Measurements from ENCODE around the gene KLHL3.

Gene KLHL3

DNA sequence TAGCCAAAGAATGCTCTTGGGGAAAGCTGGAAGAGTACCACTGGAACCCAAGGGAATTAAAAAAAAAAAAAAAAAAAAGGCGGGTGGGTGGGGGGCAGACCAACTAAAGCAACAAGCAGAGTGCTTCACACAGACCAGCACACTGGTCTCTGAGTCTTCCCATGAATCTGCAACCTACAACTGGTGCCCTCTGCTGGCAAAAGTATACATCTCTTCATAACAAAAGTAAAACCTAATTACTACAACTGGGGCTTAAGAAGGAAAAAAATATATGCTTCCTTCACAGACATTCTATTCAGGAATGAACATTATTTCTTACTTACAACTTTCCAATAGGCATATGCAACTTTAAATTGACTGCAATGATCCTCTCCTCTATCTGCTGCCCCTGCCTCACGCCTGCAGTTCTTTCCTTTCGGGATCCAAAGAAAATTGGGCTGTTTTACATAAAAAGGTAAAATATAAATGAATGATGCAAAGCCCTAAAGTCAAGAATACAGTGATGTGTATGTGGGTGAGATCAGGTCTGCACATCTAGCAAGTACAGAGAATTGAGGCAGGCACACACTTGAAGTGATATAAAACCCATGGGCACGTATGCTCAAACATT, 7.2 kb upstream of the KLHL3 start:
- peak; percentile 40 for DNase-seq (ENCODE audit: low read depth)

DNA sequence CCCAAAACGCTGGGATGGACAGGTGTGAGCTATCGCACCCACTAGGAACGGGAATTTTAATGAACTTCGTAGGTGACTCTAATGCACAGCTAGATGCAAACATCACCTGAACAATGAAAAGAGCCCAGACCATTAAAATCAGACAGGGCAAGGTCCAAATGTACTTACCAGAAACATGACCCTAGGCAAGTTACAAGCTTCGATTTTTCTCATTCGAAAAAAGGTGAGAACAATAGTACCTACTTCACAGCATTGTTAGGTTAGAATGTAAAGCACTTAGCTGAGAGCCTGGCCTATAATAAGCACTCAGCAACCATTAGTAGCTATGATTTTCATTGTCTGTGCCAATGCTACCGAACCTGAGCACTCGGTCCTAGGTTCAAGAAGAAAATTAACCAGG, 5.8 kb upstream of the KLHL3 start:
- no peak for DNase-seq (ENCODE audit: low read depth)

DNA sequence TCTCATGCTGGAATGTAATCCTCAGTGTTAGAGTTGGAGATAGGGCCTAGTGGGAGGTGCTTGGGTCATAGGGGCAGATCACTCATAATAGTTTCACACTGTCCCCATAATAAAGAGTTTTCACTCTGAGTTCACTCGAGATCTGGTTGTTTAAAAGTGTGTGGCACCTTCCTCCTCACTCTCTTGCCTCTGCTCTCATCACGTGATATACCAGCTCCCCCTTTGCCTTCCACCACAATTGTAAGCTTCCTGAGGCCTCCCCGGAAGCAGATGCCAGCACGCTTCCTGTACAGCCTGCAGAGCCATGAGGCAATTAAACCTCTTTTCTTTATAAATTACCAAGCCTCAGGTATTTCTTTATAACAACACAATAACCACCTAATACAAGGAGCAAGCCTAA, 3.8 kb upstream of the KLHL3 start:
- DNase-seq (ENCODE audit: low read depth), result no peak

DNA sequence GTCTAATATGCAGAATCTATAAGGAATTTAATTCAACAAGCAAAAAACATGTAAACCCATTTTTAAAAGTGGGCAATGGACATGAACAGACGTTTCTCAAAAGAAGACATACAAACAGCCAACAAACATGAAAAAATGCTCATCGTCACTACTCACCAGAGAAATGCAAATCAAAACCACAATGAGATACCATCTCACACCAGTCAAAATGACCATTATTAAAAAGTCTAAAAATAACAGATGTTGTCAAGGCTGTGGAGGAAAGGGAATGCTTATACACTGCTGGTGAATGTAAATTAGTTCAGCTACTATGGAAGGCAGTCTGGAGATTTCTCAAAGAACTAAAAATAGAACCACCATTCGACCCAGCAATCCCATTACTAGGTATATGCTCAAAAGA, 3.1 kb upstream of the KLHL3 start:
- no peak for DNase-seq (ENCODE audit: low read depth)

DNA sequence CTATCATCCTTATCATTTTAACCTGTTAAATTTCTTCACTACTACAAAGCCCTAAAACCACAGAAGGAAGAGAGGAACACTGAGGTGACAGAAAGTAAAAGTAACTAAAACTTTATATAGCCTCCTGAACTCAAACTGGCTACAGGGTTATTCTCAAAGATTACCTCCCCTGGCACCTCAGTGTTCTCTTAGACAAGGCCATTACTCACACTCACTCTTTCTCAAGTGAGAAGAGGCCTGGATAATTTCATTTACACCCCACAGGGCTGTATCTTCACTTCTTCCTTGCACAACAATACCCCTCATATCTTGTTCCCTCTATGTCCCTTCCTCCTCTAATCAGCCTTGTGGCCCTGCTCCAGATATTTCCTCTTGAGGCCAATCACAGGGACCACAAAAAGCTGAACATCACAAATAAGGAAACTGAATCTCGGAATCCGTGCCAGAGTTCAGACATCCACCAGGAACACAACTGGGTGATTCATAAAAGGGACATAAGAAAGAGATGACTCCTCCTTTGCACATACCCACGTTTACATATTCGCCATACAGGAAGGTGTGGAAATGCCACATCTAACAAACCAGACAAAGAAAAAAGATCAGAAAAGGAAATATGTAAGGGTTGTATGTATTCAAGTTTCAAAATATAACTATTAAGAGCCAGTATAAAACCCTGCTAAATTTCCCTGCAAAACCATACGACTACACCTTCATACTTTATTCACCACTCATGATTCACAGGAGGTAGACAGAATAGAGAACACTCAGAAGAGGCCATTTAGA, 1.7 kb upstream of the KLHL3 start:
- no peak for DNase-seq (ENCODE audit: low read depth)

DNA sequence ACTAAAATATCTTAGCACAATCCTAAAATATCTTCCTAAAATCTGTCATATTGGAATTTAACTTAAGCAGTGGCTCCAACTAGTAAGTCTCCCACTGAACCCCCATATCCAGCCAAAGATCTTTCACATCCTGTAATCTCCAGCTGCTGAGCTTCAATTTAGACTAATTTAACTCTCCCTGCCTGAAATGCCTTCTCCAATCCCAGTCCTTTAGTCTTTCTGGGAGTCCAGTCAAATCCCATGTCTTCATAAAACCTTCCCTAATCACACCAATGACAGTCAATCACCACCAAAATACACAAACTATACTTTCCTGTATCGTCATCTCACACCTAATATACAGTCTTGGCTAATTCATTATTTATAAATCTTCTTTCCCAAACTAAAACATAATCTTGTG, 607 bp upstream of the KLHL3 start:
- DNase-seq (ENCODE audit: low read depth), result no peak

DNA sequence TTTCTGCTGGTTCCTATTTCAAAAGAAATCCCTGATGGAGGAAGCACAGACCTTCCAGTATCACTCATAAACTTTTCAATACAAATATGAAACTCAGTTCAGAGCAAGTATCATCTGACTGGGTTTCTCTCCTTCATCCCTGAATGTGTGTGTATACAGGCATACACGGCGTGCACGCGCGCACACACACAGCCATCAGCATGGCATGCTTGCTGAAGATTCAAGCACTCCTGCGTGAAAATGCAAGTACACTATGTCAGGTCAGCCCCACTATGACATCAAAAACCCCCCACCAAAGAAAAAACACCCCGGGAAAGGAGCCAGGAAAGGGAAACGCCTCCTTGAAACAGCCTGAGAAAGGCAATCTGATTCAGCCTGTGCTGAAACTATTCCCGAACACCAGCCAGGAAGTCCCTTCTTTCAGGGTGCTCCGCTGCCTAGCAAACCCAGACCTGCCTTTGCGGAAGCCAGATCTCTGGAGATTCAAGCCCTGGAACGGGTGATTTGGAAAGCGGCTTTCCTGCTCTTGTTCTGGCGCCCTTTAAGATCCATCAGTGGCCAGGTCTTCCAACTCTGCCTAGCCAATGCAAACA, 831 bp downstream of the KLHL3 start:
- no peak for DNase-seq (ENCODE audit: low read depth)

DNA sequence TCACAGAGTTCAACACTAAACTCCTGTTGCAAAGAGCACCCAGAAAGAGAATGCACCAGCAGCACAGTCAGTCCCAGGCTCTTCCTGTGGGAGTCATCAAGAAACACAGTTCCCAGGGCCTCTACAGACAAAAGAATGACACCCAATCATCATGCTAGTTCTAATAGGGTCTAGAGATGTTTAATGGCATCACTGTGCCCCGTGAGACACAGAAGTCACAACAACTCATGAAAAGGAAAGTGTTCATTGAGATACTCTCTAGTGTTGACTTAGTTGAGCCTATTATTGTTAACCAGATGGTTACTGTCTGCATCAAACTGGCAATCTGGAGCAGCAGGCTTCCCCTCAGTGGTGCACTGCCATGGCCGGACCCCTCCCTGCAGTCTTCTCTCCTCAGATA, 1.6 kb downstream of the KLHL3 start:
- DNase-seq (ENCODE audit: low read depth), result no peak

DNA sequence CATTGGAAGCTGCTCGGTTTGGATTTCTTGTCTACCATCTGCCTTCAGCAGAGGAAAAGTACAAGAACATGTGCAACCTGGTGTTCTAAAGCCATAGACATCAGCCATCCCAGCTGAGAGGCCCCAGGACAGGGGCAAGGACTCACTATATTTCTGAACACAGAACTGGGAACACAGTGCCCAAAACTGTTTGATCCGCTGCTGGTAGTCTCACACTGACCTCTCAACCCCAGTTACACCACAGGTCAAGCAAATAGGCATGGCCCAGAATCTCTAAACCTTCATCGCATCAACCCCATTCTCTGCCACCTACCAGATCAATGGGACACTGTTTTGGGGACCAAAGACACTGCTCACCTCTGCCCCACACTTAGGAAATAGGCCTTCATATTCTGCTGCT, 2.0 kb downstream of the KLHL3 start:
- no peak for DNase-seq (ENCODE audit: low read depth)

DNA sequence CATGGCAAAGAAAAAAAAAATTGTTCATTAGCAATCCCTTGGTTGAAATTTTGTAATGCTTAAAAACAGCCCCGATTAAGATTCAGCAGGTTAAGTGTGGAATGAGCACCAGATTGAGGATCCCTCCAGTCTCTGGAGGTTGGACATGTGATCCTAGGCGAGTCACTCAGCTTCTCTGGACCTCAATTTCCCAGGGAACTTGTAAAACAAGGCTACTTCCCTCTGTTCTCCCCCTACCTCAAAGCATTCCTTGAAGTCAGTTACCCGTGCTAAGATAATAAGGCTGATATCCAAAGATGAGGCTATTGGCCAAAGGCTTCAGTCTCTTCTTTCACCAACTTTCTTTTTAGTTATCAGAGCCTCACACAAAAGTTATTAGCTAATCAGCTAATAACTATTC, 2.9 kb downstream of the KLHL3 start:
- DNase-seq (ENCODE audit: low read depth), result no peak

DNA sequence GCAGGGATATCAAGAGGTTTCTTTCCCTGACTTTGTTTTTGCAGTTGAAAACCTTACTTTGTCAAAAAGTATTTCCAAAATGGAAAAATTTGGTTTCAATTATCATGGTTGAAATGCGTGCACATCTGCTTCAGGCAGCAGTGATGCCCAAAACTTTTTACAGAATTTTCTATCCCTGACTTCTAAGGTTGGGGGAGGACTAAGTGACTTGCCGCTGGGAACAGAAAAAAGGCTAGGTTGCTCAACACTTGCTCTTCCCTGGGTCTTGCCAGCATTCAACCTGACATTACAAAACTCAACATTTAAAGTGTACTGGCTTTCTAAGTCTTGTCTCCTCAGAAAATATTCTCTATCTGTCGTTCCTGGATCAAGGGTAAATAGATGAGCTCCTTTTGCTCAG, 4.7 kb downstream of the KLHL3 start:
- DNase-seq (ENCODE audit: low read depth), result no peak

DNA sequence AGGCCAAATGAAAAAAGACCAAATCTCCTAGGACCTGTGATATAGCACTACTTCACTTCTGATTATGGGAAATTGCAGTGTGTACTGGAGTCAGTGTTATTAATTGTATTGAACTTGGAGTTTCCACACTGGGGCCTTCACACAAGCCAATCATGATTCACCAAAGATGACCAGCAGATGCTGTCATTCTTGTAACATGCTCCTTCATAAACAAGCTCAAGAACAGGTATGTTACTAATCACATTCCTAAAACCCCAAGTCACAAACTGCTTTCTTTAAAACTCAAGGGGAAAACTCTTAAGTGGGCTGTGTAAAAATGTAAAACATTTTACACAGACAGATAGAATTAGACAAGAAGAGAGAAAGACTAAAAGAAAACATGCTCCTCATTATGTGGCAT, 5.6 kb downstream of the KLHL3 start:
- DNase-seq (ENCODE audit: low read depth), result no peak

DNA sequence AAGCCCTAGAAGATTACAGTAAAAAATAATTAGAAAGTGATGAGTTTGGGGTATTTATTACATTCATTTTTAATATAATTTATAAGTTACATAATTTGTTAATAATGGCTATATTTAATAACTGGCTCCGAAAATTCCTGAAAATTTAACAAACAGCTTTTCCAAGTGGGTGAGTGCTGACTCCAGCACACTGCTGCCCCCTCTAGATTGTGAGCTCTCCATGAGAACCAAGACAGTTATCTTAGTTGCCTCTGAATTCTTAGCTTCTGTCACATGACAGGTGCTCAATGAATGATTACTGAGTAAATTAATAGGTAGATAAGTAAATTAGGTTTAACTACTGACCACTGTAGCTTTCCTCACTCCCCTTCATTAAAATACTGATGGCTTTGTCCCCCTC, 7.8 kb downstream of the KLHL3 start:
- no peak for DNase-seq (ENCODE audit: low read depth)

DNA sequence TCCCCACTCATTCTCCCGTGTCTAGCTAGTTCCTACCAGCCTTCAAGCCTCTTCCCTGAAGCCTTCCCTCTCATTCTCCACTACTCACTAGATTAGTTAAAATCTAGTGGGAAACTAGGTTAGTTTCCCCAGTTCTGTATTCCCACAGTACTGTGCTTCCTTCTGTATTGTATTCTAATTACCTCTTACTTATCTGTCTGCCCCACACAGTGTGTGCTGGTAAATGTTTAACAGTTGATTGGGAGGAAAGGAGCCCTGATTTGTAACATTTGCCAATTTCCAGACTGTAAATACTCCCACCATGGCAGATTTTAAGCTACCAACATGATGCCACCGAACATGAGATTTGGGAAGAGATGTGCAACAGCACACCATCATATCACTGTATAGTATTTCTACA, 8.3 kb downstream of the KLHL3 start:
- no peak for DNase-seq (ENCODE audit: low read depth)

DNA sequence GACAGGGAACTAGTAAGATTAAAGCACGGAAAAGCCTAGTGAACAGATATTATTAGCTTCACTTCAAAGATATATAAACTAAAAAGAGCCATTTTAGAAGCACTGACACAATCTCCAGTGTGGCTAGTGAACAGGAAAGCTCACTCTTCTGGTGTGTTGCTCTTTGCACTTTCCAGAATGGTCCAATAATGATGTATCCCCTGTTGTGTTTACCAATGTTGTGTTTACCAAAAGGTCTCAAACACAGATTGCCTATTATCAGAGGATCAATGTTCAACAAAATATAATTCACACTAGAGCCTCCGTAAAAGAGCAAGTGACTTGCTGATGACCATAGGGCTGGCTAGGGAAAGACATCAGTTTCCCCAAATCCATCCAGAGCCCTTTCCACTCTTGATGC, 11.6 kb downstream of the KLHL3 start:
- no peak for DNase-seq (ENCODE audit: low read depth)

DNA sequence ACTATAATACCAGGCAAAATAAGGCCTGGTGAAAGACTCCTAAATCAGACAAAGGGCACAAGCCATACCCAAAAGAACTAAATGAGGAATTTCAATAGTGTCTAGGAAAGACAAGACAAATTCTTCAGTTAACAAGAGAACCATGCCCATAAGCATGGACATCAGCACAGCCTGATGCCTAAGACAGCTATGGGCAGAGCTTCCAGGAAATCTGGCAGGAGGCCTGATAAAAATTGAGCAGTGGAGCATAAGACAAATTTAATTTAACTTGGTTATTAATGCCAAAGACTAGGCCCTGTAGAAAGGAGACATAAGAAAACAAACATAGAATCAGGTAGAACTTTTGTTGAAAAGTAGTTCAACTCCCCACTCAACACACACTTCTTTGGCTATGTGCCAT, 17.3 kb downstream of the KLHL3 start:
- no peak for DNase-seq (ENCODE audit: low read depth)

DNA sequence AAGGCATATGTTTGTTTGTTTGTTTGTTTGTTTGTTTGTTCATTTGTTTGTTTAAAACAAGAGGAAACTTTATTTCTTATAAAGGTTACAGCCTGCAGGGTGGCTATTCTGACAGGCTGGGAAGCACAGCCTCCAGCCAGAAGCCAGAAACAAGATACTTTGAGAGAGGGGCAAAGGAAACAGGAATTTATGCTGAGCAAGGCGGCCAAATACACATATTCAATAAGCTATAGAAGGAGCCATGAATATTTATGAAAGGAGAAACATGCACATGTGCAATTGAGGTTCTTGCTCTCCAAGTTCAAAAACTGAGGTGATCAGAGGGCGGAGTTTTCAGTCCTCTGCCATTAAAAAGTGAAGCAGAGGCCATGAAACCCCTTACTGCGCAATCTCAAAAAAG, 19.6 kb downstream of the KLHL3 start:
- no peak for DNase-seq (ENCODE audit: low read depth)

DNA sequence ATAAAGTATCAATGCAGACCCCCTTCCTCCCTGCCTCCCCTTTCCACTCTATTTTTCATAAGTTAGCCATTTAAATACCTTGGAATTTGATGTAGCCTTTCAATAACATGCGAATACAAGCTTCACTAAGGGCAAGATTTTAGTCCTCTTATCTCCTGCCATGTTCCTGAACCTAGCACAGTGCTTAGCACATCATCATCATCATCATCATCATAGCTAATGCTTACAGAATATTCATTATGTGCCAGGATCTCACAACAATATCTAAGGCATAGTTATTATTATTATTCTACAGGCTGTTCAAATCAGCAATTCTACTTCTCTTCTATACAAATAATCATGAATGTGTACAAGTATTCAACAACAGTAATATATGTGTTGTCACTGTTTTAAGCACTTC, 20.4 kb downstream of the KLHL3 start:
- no peak for DNase-seq (ENCODE audit: low read depth)

DNA sequence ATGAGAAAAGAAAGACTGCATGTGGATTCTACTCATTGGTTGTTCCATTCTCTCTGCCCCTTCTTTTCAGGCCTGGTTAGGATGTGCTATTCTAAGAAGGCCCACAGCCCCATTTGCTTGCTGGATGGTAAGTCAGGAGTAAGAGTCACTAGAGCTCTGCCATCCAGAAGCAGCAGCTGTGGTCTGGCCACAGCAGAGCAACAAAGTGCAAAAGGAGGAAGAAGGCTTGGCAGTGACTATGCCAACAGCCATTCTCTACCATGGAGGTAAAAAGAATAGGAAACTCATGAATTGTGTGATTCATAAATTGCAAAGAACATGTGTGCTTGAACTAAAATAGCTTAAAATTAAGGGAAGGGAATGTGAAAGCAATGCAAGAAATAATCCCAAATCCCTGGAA, 20.9 kb downstream of the KLHL3 start:
- no peak for DNase-seq (ENCODE audit: low read depth)

DNA sequence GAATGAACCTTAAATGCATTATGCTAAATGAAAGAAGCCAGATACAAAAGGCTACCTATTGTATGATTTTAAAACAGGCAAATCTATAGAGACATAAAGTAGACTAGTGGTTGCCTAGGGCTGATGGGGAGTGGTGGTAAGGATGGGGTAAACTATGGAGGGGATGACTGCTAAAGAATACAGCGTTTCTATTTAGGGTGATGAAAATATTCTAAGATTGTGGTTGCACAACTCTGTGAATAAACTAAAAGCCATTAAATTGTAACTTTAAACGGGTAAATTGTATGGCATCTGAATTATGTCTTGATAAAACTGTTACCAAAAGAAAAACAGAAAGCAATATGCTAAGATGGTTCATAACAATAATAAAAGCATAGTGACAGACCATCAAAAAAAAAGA, 21.4 kb downstream of the KLHL3 start:
- DNase-seq (ENCODE audit: low read depth), result no peak

DNA sequence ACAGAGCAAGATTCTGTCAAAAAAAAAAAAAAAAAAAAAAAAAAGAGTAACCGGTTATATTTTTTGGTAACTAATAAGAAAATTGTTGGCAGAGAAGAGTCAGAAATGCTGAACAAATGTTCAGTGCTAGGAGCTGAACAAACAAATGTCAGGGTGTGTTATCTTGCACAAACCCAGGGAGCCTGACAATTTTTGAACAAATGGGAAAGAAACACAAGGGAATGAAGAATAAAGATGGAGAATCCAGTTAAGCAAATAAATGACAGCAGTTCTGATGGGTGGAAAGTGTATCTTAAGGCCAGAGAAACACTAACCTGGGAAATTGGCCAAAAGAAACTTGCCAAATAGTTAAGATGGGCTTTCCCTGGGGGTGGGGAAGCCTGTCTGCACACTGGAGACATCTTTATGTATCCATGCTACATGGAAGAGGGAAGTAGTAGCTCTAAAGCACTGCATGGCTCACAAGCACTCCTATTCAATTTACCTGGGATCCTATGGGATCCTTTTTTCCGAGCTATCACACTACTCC, 23.7 kb downstream of the KLHL3 start:
- no peak for DNase-seq (ENCODE audit: low read depth)

DNA sequence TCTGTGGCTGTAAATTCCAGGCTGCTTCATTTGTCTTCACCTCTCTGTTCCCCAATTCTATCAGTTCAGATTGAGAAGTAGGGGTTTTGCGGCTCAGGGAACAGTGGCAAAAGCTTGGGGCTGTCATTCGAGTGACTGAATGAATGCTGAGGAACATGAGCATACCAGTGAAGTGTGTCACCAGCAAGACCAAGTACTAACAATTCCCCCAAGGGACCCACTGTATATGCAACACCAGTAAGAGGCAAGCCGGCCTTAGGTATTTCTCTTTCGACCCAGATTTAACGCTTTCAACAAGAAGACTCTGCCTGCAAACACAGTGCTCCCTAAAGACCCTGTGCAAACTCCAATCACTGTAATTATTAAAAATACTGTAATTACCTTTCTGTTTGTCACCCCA, 25.8 kb downstream of the KLHL3 start:
- DNase-seq (ENCODE audit: low read depth), result no peak

DNA sequence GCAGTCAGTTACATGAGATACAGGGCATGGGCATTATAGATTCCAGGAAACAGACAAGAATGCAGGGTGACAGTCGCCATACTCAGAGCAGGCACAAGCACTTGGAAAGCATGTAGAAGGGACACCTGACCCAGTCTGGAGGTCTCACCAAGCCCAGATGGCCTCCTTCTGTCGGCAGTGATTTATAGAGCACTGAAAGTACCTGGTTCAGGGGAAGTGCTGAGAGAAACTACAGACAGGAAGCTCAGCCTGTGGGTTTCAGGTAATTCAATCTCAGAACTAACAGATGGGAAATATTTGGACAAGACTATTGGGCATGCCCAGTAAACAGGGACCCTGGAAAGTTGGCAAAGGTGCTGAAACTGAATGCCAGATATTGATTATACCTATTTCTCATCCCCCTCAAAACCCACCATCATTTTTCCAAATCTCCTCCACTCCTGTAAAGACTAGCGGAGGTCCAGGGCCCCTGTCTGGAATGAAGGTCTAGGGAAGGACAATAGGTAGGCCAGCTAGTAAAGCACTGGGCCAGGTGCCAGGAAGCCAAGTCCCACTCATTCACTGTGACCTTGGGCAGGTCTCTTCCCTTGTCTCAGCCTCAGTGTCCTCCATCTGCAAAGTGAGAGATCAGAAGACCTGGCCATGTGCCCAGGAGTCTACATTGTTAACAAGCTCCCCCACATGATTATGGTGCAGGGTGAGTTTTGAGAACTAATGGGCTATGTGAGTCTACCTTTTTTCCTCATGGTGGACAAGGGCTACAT, 26.9 kb downstream of the KLHL3 start:
- DNase-seq (ENCODE audit: low read depth), result no peak

Measured in stimulated activated CD8-positive, alpha-beta memory T cell treated with anti-CD3 and anti-CD28 coated beads, Interleukin-15, amount 100 ng/mL, for 1 hour (primary cell).